ENCODE measurements around the gene NUP42. TPM values are rescaled to one million over a fixed set of nuclear protein-coding genes. Genes with fewer than 3 reads are reported as not detected.

Gene NUP42
- total and polyA plus RNA-seq, 7 experiments from 2014 or later = 19.8 to 49.1 (median 27.5) TPM

DNA sequence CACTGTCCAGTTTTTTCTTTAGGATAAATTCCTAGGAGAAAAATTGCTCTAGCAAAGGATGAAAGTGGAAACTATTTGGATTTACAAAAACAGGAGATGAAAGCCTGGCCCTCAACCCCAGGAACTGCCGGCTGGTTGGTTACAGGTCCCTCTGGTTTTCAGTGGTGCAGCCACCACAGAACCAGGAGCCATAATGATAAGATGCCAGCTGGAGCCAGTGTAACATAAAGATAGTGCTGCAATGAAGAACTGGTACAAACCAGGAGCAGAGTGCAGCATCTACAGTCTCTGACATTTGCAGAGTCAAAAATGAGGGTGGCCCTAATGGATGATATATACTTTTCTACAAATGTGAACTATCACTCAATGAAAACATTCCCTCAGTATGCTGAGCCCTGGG, 20.4 kb upstream of the NUP42 start:
- Histone ChIP-seq H3K36me3 (ENCODE audit: control insufficient read depth in 2 of 3, insufficient read depth in 3 of 3, low read length in 3 of 3) (no peaks in the 10 kb centered on the region), H3K4me3 (ENCODE audit: low read length) (no peak overlapping the region), H3K27me3 (ENCODE audit: control insufficient read depth in 2 of 2, insufficient read depth in 2 of 2, low read length in 2 of 2) (no peaks in the 10 kb centered on the region), H3K27ac (ENCODE audit: low read depth, low read length) (no peak overlapping the region), H3K4me1 (ENCODE audit: control insufficient read depth in 2 of 2, insufficient read depth in 2 of 2, low read length in 2 of 2) (no peaks in the 10 kb centered on the region), H3K9me3 (ENCODE audit: control insufficient read depth in 2 of 3, low read length in 3 of 3) (no peaks in the 10 kb centered on the region)
- DNase-seq (no peak), ATAC-seq (no peak)
- intact Hi-C loops (cut with micrococcal nuclease) = no loop called here
- H3K27ac Mint-ChIP-seq = no peak overlapping the region
- H3K36me3 Mint-ChIP-seq = peaks cover 0 to 32% (median 21%) of the 10 kb centered on the region in 5 donors
- no peaks in the 10 kb centered on the region for H3K9me3 Mint-ChIP-seq
- no peak overlapping the region for H3K4me3 Mint-ChIP-seq
- POLR2A ChIA-PET = no interaction called here
- CTCF ChIA-PET = no interaction called here
- no peaks in the 10 kb centered on the region for H3K4me1 Mint-ChIP-seq
- no peaks in the 10 kb centered on the region for H3K27me3 Mint-ChIP-seq

- Histone ChIP-seq H3K9me3 (ENCODE audit: control insufficient read depth in 2 of 3, low read length in 3 of 3) (no peaks in the 10 kb centered on the region), H3K36me3 (ENCODE audit: control insufficient read depth in 2 of 3, insufficient read depth in 3 of 3, low read length in 3 of 3) (peaks cover 0 to 4% (median 3%) of the 10 kb centered on the region in 3 experiments), H3K27me3 (ENCODE audit: control insufficient read depth in 2 of 2, insufficient read depth in 2 of 2, low read length in 2 of 2) (no peaks in the 10 kb centered on the region), H3K4me1 (ENCODE audit: control insufficient read depth in 2 of 2, insufficient read depth in 2 of 2, low read length in 2 of 2) (no peaks in the 10 kb centered on the region), H3K27ac (ENCODE audit: low read depth, low read length) (no peak overlapping the region), H3K4me3 (ENCODE audit: low read length) (no peak overlapping the region)
- POLR2A ChIA-PET = no interaction called here
- no peaks in the 10 kb centered on the region for H3K27me3 Mint-ChIP-seq
- no peak for DNase-seq
- CTCF ChIA-PET = no interaction called here
- H3K4me3 Mint-ChIP-seq = no peak overlapping the region
- peaks cover 0 to 13% (median 2%) of the 10 kb centered on the region in 5 donors for H3K36me3 Mint-ChIP-seq
- intact Hi-C loops (cut with micrococcal nuclease) = no loop called here
- H3K4me1 Mint-ChIP-seq = no peaks in the 10 kb centered on the region
- no peaks in the 10 kb centered on the region for H3K9me3 Mint-ChIP-seq
- no peak for ATAC-seq
- H3K27ac Mint-ChIP-seq = no peak overlapping the region
Measured at GRCh38 chr7:23164846-23165245, 17.0 kb upstream of the NUP42 start.

DNA sequence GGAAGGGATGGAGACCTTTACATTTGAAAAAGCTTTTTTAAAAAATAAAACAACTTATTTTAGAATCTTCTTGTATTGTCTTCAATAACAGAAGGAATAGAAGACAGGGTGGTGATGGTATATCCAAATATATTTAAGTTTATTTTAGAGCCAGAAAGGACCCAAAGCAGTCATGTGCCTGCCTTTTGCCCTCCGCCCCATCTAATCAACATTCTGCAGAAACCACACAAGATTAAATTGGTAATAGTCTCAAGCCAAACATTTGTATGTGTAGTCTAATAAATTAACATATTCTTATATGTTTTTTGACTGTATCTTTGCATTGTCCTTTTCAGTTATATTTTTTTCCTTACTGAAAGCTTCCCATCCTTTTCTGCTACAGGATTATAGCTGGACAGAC, 16.5 kb upstream of the NUP42 start:
- Mint-ChIP-seq H3K36me3 (peaks cover 0 to 14% (median 3%) of the 10 kb centered on the region in 5 donors), H3K4me3 (no peak overlapping the region), H3K9me3 (no peaks in the 10 kb centered on the region), H3K27ac (no peak overlapping the region), H3K4me1 (no peaks in the 10 kb centered on the region), H3K27me3 (no peaks in the 10 kb centered on the region)
- ChIA-PET POLR2A (no interaction called here), CTCF (no interaction called here)
- Histone ChIP-seq H3K36me3 (ENCODE audit: control insufficient read depth in 2 of 3, insufficient read depth in 3 of 3, low read length in 3 of 3) (peaks cover 0 to 4% (median 3%) of the 10 kb centered on the region in 3 experiments), H3K9me3 (ENCODE audit: control insufficient read depth in 2 of 3, low read length in 3 of 3) (no peaks in the 10 kb centered on the region), H3K27ac (ENCODE audit: low read depth, low read length) (no peak overlapping the region), H3K4me3 (ENCODE audit: low read length) (no peak overlapping the region), H3K4me1 (ENCODE audit: control insufficient read depth in 2 of 2, insufficient read depth in 2 of 2, low read length in 2 of 2) (no peaks in the 10 kb centered on the region), H3K27me3 (ENCODE audit: control insufficient read depth in 2 of 2, insufficient read depth in 2 of 2, low read length in 2 of 2) (no peaks in the 10 kb centered on the region)
- DNase-seq (no peak), ATAC-seq (no peak)
- intact Hi-C loops (cut with micrococcal nuclease) = no loop called here

- no peak for DNase-seq
- H3K27me3 Mint-ChIP-seq = no peaks in the 10 kb centered on the region
- no peaks in the 10 kb centered on the region for H3K9me3 Mint-ChIP-seq
- ATAC-seq = no peak
- Histone ChIP-seq H3K27me3 (ENCODE audit: control insufficient read depth in 2 of 2, insufficient read depth in 2 of 2, low read length in 2 of 2) (no peaks in the 10 kb centered on the region), H3K4me3 (ENCODE audit: low read length) (no peak overlapping the region), H3K27ac (ENCODE audit: low read depth, low read length) (no peak overlapping the region), H3K36me3 (ENCODE audit: control insufficient read depth in 2 of 3, insufficient read depth in 3 of 3, low read length in 3 of 3) (peaks cover 0 to 4% (median 3%) of the 10 kb centered on the region in 3 experiments), H3K9me3 (ENCODE audit: control insufficient read depth in 2 of 3, low read length in 3 of 3) (no peaks in the 10 kb centered on the region), H3K4me1 (ENCODE audit: control insufficient read depth in 2 of 2, insufficient read depth in 2 of 2, low read length in 2 of 2) (no peaks in the 10 kb centered on the region)
- CTCF ChIA-PET = no interaction called here
- POLR2A ChIA-PET = no interaction called here
- intact Hi-C loops (cut with micrococcal nuclease) = no loop called here
- no peak overlapping the region for H3K4me3 Mint-ChIP-seq
- no peaks in the 10 kb centered on the region for H3K4me1 Mint-ChIP-seq
- no peak overlapping the region for H3K27ac Mint-ChIP-seq
- H3K36me3 Mint-ChIP-seq = peaks cover 0 to 27% (median 15%) of the 10 kb centered on the region in 5 donors
Measured at GRCh38 chr7:23167691-23168090, 14.2 kb upstream of the NUP42 start.

DNA sequence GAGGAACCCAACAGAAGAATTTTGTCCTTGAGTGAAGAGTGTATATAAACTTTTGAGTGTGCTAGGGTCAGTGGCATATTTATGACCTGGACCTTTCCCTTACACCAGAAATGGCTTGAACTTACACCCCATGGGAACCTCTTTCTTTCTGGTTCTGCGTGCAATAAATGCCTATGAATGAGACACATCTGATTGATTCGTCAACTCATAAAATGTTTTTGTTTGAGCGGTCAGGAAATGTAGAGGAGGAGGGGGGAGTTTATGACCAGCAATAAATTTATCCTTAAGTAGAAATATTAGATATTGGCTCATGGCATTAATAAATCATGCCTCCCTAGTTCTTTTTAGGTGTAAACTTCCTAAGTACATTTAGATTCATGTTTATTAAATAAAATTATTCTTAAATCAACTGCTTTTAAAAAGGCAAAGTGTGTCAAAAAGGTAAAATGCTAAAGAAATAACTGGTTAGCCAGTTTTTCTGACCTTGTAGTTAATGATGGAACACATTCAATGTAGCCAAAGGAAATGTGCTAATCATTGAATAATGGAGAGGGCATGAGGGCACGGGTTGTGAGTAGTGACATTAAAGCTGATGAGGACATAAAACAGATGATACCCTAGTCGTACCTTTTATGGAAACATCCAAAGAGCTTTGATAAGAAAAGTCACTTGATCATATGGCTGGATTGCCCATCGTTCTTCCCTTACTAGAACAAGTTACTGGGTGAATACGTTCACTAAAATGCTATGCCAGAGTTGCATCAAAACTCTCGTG, 13.6 kb upstream of the NUP42 start:
- POLR2A ChIA-PET = no interaction called here
- H3K9me3 Mint-ChIP-seq = no peaks in the 10 kb centered on the region

GRCh38 chr7:23175938-23176337, 5.9 kb upstream of the NUP42 start:
- ATAC-seq (no peak), DNase-seq (no peak)
- H3K4me1 Mint-ChIP-seq = peaks cover 0 to 11% (median 5%) of the 10 kb centered on the region in 7 donors
- no peaks in the 10 kb centered on the region for H3K36me3 ChIP-seq (ENCODE audit: control insufficient read depth in 2 of 3, insufficient read depth in 3 of 3, low read length in 3 of 3)
- intact Hi-C loops (cut with micrococcal nuclease) = no loop called here
- POLR2A ChIA-PET = no interaction called here
- H3K4me3 Mint-ChIP-seq = no peak overlapping the region
- H3K9me3 ChIP-seq (ENCODE audit: control insufficient read depth in 2 of 3, low read length in 3 of 3) = no peaks in the 10 kb centered on the region
- H3K4me3 ChIP-seq (ENCODE audit: low read length) = no peak overlapping the region
- H3K9me3 Mint-ChIP-seq = no peaks in the 10 kb centered on the region
- peaks cover 0 to 18% (median 8%) of the 10 kb centered on the region in 5 donors for H3K36me3 Mint-ChIP-seq
- no peaks in the 10 kb centered on the region for H3K27me3 ChIP-seq (ENCODE audit: control insufficient read depth in 2 of 2, insufficient read depth in 2 of 2, low read length in 2 of 2)
- no peak overlapping the region for H3K27ac Mint-ChIP-seq
- no peak overlapping the region for H3K27ac ChIP-seq (ENCODE audit: low read depth, low read length)
- peaks cover 2 to 4% of the 10 kb centered on the region in 2 donors for H3K4me1 ChIP-seq (ENCODE audit: control insufficient read depth in 2 of 2, insufficient read depth in 2 of 2, low read length in 2 of 2)
- CTCF ChIA-PET = no interaction called here
- peaks cover 0 to 16% (median 0%) of the 10 kb centered on the region in 5 donors for H3K27me3 Mint-ChIP-seq

More for the DNA sequence above, 13.6 kb upstream of the NUP42 start:
- H3K4me1 Mint-ChIP-seq = no peaks in the 10 kb centered on the region
- Histone ChIP-seq H3K36me3 (ENCODE audit: control insufficient read depth in 2 of 3, insufficient read depth in 3 of 3, low read length in 3 of 3) (peaks cover 0 to 4% (median 3%) of the 10 kb centered on the region in 3 experiments), H3K27me3 (ENCODE audit: control insufficient read depth in 2 of 2, insufficient read depth in 2 of 2, low read length in 2 of 2) (no peaks in the 10 kb centered on the region), H3K9me3 (ENCODE audit: control insufficient read depth in 2 of 3, low read length in 3 of 3) (no peaks in the 10 kb centered on the region), H3K27ac (ENCODE audit: low read depth, low read length) (no peak overlapping the region), H3K4me3 (ENCODE audit: low read length) (no peak overlapping the region), H3K4me1 (ENCODE audit: control insufficient read depth in 2 of 2, insufficient read depth in 2 of 2, low read length in 2 of 2) (no peaks in the 10 kb centered on the region)
- H3K27ac Mint-ChIP-seq = no peak overlapping the region
- H3K27me3 Mint-ChIP-seq = no peaks in the 10 kb centered on the region
- ATAC-seq (no peak), DNase-seq (no peak)
- CTCF ChIA-PET = interaction anchor here (0.6 kb wide), 1 partner anchor 82 kb away, joined by 8 read pairs; no protein-coding TSS in a partner anchor
- H3K36me3 Mint-ChIP-seq = peaks cover 0 to 29% (median 16%) of the 10 kb centered on the region in 5 donors
- intact Hi-C loops (cut with micrococcal nuclease) = no loop called here
- no peak overlapping the region for H3K4me3 Mint-ChIP-seq

Measured in naive thymus-derived CD4-positive, alpha-beta T cell (primary cell).